GM18907 (cell line): ENCODE measurements around the gene INPP4A.

Experiments used
- ATAC-seq: cut with Tn5 transposase; IDR thresholded peaks from one replicate; pipeline ENCODE4 v1.9.1; 2021; ENCODE audit warnings: mild to moderate bottlenecking, moderate library complexity; ENCODE audit not compliant: unreplicated experiment

The INPP4A gene

DNA sequence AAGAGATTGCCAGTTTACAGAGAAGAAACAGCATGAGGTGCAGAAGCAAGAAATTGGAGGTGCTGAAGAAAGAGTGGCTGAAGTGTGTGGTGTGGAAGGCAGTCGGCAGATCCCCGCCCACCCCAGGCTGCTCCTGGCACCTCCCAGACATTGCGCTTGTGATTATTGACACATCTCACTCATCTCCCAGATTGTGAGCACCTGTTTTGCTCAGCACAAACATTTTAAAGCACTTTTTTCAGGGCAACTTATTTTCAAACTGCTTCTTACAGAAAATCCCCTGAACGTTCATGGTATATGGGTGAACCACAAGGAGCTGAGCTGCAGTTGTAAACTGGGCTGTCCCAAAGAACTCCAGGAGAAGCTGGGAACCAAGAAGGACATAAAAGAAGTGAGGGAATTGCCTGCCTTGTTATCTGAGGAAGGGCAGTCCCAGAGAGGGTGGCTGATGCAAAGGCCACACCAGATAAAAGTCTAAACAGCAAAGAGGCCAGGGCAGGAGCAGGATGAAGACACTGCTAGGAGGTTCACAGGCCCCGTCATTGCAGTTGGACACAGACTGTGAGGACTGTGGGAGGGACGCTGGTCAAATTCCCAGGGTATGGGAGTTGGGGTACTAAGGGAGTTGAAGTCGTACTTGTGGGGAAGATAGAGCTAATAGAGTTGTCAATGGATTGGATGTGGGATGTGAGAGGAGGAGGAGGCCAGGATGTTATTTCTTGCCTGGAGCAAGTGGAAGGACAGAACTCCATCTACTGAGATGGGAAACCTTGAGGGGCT is 65.1 kb downstream of the INPP4A start:
- ATAC-seq, result no peak

DNA sequence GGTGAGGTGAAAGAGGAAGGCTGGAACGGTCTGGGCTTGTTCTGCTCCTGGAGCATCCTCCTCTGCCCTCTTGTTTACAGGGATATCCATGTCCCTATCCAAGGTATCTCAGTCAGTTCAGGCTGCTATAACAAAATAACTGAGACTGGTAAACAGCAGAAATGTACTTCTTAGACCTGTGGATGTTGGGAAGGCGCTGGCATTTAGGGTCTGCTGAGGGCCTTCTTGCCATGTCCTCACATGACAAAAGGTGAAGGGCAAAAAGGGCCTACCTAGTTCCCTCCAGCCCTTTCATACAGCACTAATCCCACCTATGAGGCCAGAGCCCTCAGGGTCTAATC is 65.6 kb downstream of the INPP4A start:
- ATAC-seq, result no peak

DNA sequence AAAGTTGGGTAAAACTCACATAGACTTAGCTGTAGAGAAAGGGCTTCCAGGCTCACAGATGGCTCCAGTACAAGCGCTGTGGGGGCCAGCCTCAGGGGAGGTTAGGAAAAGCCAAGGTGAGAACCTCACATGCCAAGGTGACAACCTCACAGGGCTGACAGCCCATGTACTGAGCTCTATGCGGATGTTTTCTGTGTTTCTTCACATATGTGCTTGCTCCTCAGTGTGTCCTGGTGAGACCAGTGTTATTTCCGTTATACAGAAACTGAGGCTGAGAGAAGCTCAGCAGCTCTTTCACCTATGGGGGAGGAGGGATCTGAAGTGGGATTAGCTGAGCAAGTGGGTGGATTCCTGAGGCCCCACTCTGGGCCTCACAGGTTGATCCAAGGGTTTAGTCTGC is 67.3 kb downstream of the INPP4A start:
- ATAC-seq, result no peak

DNA sequence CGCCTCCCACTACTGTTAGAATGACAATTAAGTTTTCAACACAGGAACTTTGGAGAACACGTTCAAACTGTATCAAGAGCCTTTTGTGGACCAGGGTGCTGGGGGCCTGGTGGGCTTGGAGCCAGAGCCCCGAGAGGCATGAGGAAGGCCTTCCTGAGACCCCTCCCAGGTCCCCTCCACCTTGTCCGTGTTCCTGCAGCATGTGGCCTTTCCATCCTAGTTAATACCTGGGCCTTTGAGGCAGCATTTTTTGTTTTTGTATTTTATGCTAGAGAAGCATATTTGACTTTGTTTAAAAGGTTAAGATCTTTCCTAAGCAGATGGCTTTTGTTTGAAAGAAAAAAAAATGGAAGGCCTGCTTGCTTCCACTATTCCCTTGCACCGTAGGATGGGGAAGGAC is 68.0 kb downstream of the INPP4A start:
- no peak for ATAC-seq

DNA sequence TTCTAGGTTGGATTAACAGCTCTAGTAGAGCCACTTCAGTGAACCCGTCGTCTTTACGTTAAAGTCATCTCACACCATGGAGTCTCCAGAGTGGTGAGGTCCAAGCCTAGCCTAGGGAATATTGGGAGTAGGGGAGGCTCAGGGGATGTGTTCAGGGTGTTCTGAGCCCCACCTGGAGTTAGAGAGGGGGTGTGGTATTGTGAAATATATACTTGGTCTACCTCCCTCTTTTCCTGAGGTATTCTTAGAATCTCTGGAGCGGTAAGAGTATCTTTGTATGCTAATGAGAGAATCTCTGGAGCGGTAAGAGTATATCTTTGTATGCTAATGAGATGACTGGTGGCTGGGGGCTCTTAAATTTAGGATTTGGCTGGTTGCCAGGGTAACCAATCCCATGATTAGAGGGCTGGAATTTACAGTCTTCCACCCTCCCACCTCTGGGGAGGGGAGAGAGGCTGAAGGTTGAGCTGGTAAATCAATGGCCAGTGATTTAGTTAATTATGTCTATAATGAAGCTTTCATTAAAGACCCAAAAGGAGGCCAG is 69.5 kb downstream of the INPP4A start:
- ATAC-seq, result no peak

DNA sequence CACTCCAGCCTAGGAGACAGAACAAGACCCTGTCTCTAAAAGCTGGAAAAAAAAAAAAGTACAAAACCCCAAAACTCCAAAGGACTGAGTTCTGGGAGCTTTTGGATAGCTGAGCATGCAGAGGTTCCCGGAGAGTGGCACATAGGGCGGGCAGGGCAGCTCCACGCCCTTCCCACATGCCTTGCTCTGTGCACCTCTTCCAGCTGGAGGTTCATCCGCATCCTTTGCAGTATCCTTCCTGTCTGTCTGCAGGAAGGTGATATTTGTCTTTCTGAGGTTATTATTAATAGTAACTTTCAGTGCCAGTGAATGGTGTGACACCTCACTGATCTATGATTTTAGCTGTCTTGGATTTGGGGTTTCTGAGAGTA is 70.2 kb downstream of the INPP4A start:
- no peak for ATAC-seq

DNA sequence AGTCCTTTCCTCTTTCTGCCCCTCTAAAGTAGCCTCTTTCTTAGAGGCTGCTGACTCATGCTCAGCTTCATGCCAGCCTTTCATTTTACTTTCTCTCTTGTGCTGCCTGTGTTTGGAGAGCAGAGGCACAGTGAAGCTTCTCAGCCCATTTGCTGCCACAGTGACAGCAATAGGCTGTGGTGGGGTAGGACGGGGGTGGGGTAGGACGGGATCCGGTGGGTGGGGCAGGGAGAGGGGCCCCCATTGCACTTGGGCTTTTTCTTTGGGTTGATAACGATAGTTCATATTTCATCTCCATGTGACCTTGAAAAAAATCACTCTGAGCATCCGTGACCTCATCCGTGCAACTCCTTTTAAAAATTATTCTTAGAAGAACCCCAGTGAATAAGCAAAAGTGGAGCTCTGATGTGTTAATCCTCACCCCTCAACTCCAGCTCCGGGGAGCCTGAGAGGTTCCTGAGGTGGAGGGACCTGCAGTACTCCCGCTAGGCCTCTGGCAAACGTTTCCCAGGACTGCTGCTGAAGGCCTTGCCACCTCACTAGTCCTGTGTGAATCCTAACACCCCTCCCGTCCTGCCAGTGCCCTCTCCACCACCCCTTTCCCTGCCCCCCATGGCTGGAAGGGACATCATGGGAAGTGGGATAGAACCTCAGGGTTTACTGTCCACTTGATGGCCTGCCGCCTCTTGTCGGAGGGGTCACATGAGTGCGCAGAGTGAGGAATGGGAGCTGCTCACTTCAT is 70.8 kb downstream of the INPP4A start:
- peak; percentile 66 for ATAC-seq

DNA sequence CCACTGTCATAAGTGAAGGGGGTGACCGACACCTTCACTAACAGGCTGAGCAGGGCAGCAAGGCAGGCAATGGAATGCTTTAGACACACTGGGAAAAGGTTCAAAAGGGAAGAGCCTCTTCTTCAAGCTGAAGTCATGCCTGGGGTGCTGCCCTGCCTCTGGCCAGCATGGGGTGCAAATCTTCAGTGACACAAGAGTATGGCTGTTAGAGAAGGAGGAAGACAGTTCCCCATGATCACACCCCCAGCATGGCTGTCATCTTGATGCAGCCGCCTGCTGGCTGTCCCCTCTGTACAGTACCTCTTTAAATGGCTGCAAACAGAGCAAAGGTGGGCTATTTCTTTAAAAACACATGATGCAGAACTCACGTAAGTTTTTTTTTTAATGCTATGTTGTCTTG is 71.9 kb downstream of the INPP4A start:
- ATAC-seq, result no peak

DNA sequence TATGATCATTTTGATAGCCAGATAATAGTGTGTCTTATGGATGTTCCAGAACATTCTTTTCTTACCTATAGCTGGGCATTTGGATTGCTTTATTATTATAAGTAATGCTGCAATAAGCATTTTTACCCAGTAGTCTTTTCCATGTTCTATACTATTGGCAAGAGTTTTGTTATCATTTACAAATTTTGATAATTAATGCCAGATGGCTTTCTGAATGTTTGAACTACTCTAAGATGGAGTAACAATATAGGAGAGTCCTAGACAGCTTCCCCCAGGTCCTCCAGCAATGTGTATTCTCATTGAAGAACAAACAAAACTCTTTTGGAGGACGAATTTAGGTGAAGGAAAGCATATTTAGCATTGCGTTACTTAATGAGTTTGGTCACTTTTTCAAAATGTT is 73.0 kb downstream of the INPP4A start:
- no peak for ATAC-seq

DNA sequence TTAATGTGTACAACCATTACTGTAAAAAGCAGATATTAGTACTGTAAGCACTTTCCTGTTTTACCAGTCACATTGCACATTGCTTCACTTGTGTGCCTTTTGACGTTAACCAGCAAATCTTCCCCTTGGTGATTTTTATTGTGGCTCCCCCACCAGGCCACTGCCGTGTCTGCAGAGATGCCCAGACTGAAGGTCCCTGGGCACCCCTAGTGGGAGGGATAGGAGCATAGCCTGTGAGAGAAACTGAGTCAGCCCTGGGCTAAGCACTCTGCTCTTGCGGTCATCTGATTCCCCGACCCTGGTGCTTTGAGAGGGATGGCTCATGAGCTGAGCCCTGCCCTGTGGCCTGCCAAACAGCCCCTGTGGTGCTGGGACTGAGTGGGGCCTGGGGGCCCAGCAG is 73.4 kb downstream of the INPP4A start:
- ATAC-seq, result no peak

DNA sequence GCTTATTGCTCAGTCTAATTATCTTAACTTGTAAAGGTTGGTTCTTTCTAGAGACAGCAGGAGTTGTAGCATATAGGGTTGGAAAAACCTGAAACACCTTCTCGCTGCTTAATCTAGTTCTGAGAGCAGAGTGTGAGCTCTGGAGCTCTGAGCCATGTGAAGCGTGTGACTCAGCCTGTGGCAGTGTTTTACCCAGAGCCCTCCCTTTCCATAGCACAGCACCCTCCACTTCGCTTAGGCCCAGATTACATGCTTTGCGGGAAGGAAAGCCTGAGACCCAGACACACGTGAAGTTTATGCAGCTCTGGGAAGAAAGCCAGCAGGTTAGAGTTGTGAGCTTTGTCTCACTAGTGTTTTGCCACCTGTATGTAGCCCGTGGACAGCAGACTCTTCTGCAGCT is 74.5 kb downstream of the INPP4A start:
- no peak for ATAC-seq

DNA sequence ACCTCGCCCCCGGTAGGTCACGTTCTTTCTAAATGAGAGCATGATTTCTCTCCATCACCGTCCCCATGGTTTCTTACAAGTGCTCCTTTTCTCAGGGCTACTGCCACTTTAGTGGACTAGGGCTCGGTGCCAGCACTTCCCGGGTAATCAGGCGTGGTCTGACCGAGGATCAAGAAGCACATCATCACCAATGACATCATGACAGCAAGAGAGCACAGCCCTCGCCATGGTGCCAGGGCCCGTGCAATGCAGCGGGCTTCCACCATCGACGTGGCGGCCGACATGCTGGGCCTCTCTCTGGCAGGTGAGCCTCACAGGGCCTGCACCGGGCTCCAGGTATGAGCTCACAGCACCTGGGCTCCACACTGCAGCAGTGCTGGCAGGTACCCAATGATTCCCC is 75.2 kb downstream of the INPP4A start:
- no peak for ATAC-seq

DNA sequence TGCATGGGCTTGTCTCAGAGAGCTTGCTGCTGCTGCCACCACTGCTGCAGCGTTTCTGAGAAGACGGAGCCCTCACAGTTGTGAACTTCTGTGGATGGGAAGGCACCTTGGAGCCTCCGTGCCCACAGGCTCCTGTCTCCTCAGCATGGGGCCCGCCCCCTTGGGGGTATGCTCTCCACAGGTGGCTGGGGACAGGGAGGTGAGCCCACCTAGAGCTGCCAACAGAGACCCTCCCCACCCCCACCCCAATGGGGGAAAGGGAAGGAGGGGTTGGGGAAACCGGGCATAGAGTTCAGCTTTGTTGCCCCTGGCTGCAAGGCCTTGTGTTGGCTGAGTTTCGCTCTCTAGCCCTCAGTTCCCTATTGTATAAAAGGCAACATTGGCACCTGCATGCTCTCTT is 76.1 kb downstream of the INPP4A start:
- ATAC-seq, result no peak

DNA sequence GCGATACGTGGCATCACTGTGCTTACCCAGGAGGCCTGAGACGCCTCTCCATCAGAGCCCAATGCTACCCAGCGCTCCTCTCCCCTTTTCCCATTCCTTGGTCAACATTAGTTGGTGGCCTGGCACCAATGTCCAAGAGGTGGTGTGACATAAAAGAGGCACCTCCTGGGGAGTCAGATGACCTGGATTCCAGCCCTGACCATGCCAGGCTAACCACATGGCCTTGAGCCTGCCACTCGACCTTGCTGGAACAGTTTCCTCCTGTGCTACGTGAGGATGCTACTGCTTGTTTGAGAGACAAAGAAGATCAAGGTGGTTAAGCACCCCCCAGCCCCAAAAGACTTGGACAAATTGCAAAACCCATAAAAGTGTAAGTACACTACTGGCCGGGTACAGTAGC is 76.6 kb downstream of the INPP4A start:
- ATAC-seq, result no peak

DNA sequence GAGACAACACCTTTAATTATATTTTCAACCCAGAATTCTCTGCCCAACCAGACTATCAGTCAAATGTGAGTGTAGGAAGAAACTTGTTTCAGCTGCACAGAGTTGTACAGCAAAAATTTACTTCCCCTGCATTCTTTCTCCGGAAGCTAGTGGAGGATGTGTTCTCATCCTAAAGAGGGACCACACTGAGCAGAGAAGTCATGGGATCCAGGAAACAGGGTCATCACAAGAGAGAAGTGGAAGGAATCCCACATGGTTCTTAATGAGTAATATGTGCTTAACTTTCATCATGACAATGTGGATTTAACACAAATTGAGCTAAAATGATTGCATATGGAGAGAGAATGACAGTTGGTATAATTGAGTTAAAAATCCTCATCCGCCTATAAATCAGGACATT is 78.2 kb downstream of the INPP4A start:
- no peak for ATAC-seq

DNA sequence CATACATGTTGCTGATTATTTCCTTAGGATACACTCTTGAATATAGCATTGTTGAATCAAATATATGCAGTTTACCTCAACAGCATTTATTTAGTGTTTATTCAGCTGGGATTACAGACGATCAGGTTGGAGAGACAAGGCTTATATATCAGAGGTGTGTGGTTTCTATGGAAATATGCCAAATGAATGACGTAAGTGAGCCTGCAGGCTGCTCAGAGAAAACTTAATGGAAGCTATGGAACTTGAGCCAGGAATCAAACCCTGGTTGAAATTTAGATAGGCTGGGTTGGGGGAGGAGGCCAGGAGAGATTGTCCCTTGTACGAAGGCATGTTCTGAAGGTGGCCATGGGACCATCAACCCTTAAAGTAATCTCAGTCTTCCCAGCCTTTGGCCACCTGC is 79.5 kb downstream of the INPP4A start:
- ATAC-seq, result no peak

DNA sequence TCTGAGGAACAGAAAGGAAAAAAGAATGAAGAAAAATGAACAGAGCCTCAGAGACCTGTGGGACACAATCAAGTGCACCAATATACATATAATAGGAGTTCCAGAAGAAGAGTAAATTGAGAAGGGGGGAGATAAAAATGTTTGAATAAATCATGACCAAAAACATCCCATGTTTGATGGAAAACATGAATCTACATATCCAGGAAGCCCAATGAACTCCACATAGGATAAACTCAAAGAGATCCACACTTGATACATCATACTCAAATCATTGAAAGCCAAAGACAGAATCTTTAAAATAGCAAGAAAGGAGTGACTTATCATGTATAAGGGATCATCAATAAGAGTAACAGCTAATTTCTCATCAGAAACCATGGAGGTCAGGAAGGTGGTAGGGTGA is 83.7 kb downstream of the INPP4A start:
- no peak for ATAC-seq

DNA sequence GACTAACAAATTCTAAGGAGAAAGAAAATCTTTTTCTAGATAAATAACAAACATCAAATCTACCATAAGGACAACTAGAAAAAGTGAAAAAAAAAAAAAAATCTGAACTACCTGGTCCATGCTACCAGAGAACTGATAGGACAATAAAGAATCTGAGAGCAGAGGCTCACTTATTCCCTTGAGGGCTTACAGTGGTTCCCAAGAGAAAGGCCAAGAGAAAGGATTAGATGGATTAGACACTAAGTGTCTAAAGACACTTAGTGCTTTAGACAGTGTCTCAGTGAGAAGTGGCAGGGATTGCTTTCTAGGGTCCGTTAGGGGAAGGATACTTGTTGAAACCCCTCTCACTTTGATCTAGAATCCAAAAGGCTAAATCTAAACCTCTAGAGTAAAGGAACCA is 85.5 kb downstream of the INPP4A start:
- ATAC-seq, result no peak

DNA sequence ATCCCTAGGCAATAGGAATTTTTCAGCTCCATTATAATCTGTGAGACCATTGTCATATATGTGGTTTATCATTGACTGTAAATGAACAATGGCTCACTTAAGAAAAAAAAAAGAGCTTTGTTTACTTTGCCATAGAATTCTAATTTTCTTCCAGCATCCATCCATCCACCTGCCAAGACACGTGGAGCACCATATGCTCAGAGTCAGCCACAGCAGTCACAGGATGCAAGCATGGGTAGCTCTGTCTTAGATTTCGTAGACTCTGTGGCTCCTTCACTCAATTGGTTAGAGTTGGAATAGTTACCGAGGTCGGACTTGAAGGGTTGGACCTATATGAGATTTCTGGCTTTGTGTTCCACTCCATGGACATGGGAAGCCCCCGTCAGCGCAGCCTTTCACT is 88.1 kb downstream of the INPP4A start:
- no peak for ATAC-seq

DNA sequence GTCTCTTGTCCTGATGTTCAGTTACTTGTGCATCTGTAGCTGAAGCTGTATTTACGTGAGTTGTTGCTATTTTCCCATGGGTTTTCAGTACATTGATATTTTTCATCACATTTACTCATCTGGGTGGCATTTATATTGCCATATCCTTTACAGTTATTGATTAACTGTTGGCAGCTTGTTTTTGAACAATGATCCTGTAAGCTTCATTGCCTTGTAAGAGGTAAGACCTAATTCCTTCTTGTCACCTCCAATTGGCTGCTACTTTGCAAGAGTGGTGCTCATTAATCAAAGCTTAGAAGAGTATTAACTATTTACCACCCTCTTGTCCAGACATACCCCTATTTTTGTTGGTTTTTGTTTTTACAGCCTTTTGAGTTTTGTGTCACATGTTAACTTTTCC is 88.9 kb downstream of the INPP4A start:
- no peak for ATAC-seq

DNA sequence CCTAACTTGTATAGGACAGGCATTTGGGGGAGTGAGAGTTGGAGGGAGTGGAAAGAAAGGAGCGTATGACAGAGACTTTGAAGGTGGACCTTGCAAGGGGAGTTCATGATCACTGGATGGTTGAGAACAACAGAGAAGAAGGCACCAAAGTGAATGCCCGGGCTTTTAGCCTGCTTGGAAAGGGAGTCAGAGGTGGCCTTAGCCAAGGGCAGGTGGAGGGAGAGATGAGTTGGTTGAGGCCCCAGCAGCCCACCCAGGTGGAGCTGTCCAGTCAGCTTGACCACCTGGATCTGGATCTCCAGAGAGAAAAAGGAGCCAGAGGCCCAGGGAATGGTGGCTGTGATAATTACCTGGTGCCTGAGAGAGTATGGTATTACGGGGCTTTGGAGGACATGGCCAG is 90.1 kb downstream of the INPP4A start:
- no peak for ATAC-seq

DNA sequence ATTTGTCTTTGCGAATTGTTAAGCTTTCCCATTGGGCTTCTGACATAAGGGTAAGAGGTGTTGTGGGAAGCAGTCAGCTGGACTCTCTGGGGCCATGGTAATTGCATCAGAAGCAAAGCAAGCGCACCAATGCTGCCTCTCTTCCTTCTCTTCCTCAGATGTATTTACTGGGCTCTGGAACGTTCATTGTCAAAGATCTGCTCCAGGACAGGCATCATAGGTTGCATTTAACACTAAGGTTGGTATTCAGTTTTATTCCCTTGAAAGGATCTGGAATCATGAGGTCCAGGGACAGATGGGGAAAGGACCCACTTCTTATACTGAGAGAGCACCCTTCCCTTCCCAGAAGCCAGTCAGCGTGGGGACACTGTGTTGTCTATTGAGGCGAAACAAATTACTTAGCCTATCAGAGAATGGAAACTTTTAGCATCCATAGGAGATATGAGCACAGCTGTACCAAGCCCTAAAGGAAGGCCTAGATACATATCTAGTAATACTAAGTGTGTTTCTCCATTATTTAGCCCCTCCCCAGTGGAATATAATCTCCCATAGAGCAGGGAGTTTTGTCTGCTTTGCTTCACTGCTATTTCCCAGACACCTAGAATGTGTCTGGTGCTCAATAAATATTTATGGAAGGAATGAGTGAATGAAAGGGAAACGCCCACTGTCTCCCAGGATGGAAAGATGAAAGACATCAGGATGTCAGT is 91.5 kb downstream of the INPP4A start:
- ATAC-seq, result no peak
